Spleen (tissue), 7 donors: Measurements from ENCODE around the gene EXOC6B.

Experiments used
- CTCF ChIP-seq, 11 experiments: fragments of 200-600 bp in 7 of 11; fragments of 450-650 bp in 4 of 11; sonication (generic) in 4 of 11; IDR thresholded peaks in 8 of 11; conservative IDR thresholded peaks in 3 of 11; 1 replicate in 7 of 11; 2 replicates in 4 of 11; pipeline versions ENCODE4 v1.4.0 to v1.8.0; 2016 to 2021; ENCODE audit warnings: antibody characterized with exemption in 11 of 11, inconsistent platforms in 4 of 11, mild to moderate bottlenecking in 1 of 11
- POLR2A ChIP-seq, 3 donors: fragments of 450-650 bp; IDR thresholded peaks; one replicate each; pipeline ENCODE4 v1.5.1; 2017; ENCODE audit warnings: antibody characterized with exemption in 3 of 3, mild to moderate bottlenecking in 1 of 3
- POLR2AphosphoS5 ChIP-seq, 3 donors: sonication (generic); formaldehyde crosslinking; IDR thresholded peaks; one replicate each; pipeline ENCODE4 v1.5.1; 2017; ENCODE audit warnings: antibody characterized with exemption in 3 of 3
- donor health status: DM: no; HTN: no; CAD: no; lungs with moderate emphysema.
- donor health status: DM: no; HTN: no; CAD: no.
- donor health status: DM: no; HTN: no; CAD: no.

DNA sequence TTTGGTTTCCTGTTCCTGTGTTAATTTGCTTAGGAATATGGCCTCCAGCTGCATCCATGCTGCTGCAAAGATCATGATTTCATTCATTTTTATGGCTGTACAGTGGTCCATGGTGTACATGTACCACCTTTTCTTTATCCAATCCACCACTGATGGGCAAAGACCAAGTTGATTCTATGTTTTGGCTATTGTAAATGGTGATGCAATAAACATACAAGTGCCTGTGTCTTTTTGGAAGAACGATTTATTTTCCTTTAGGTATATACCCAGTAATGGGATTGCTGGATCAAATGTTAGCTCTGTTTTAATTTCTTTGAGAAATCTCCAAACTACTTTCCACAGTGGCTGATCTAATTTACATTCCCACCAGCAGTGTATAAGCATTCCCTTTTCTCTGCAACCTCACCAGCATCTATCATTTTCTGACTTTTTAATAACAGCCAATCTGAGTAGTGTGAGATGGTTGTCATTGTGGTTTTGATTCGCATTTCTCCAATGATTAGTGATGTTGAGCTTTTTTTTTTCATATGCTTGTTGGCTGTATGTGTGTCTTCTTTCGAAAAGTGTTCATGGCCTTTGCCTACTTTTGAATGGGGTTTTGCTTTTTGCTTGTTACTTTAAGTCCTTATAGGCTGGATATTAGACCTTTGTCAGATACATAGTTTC lies 19.4 kb downstream of the EXOC6B start:
- TF ChIP-seq CTCF (IDR thresholded peaks at IDR 0.05 in 8 of 11, conservative IDR thresholded peaks at IDR 0.05 in 3 of 11) (no peak), POLR2A (IDR thresholded peaks at IDR 0.05) (no peak), POLR2AphosphoS5 (IDR thresholded peaks at IDR 0.05) (no peak)
